H9 (cell line): ENCODE measurements around the gene LRRC41. TPM values are rescaled to one million over a fixed set of nuclear protein-coding genes. Genes with fewer than 3 reads are reported as not detected.

Experiments
- DNase-seq: peaks from one replicate; pipeline ENCODE4 v3.0.0-alpha.2; 2017
- H2AFZ ChIP-seq: one replicate; pipeline ENCODE4 v1.6.1; 2013; ENCODE audit warnings: mild to moderate bottlenecking, low read length, control low read depth, moderate library complexity
- H2AK5ac ChIP-seq: 2 replicates; pipeline ENCODE4 v1.6.1; 2013; ENCODE audit warnings: low read length, control low read depth, mixed read lengths; ENCODE audit not compliant: insufficient read length
- H2BK120ac ChIP-seq: one replicate; pipeline ENCODE4 v1.6.1; 2013; ENCODE audit warnings: low read depth, mild to moderate bottlenecking, low read length, control low read depth, inconsistent platforms; ENCODE audit not compliant: poor library complexity, severe bottlenecking
- H2BK12ac ChIP-seq: 2 replicates; pipeline ENCODE4 v1.6.1; 2013; ENCODE audit warnings: low read length, control low read depth, mixed read lengths, low read depth; ENCODE audit not compliant: insufficient read length
- H2BK15ac ChIP-seq: 2 replicates; pipeline ENCODE4 v1.6.1; 2013; ENCODE audit warnings: low read depth, low read length, control low read depth
- H2BK20ac ChIP-seq: one replicate; pipeline ENCODE4 v1.6.1; 2013; ENCODE audit warnings: low read depth, mild to moderate bottlenecking, low read length, control low read depth, inconsistent platforms; ENCODE audit not compliant: poor library complexity, severe bottlenecking
- H2BK5ac ChIP-seq: 2 replicates; pipeline ENCODE4 v1.6.1; 2013; ENCODE audit warnings: low read length, control low read depth, mixed read lengths; ENCODE audit not compliant: insufficient read length
- H3K14ac ChIP-seq: 2 replicates; pipeline ENCODE4 v1.6.1; 2013; ENCODE audit warnings: low read length, control low read depth; ENCODE audit not compliant: insufficient read depth
- H3K18ac ChIP-seq: 2 replicates; pipeline ENCODE4 v1.6.1; 2013; ENCODE audit warnings: low read depth, mild to moderate bottlenecking, mixed read lengths, low read length, control low read depth; ENCODE audit not compliant: insufficient read length
- H3K23ac ChIP-seq: 2 replicates; pipeline ENCODE4 v1.6.1; 2013; ENCODE audit warnings: low read length, control low read depth, mixed read lengths, low read depth; ENCODE audit not compliant: insufficient read length
- H3K23me2 ChIP-seq: 2 replicates; pipeline ENCODE4 v1.6.1; 2013; ENCODE audit warnings: low read depth, mild to moderate bottlenecking, mixed read lengths, low read length, control low read depth; ENCODE audit not compliant: insufficient read length, poor library complexity, severe bottlenecking
- H3K27ac ChIP-seq: 2 replicates; pipeline ENCODE4 v1.5.1; 2013; ENCODE audit warnings: low read length, control low read depth, mixed read lengths, low read depth; ENCODE audit not compliant: insufficient read length
- H3K27me3 ChIP-seq: 2 replicates; pipeline ENCODE4 v1.6.1; 2013; ENCODE audit warnings: low read length, control low read depth, inconsistent platforms; ENCODE audit not compliant: insufficient read depth
- H3K4ac ChIP-seq: 2 replicates; pipeline ENCODE4 v1.6.1; 2013; ENCODE audit warnings: low read depth, mild to moderate bottlenecking, control low read depth, inconsistent platforms, low read length, moderate library complexity
- H3K4me1 ChIP-seq: 2 replicates; pipeline ENCODE4 v1.6.1; 2013; ENCODE audit warnings: low read length, control low read depth, inconsistent platforms; ENCODE audit not compliant: insufficient read depth
- H3K4me2 ChIP-seq: 2 replicates; pipeline ENCODE4 v1.6.1; 2013; ENCODE audit warnings: low read length, control low read depth, mixed read lengths; ENCODE audit not compliant: insufficient read length, insufficient read depth
- H3K56ac ChIP-seq: 2 replicates; pipeline ENCODE4 v1.6.1; 2013; ENCODE audit warnings: low read depth, mild to moderate bottlenecking, mixed read lengths, low read length, control low read depth; ENCODE audit not compliant: insufficient read length
- H3K79me1 ChIP-seq: 2 replicates; pipeline ENCODE4 v1.6.1; 2013; ENCODE audit warnings: low read depth, mild to moderate bottlenecking, moderate library complexity, low read length, control low read depth, inconsistent platforms; ENCODE audit not compliant: insufficient read depth, poor library complexity, severe bottlenecking
- H3K79me2 ChIP-seq: 2 replicates; pipeline ENCODE4 v1.6.1; 2013; ENCODE audit warnings: low read length, control low read depth, inconsistent platforms; ENCODE audit not compliant: insufficient read depth
- H3K9ac ChIP-seq: 2 replicates; pipeline ENCODE4 v1.6.1; 2013; ENCODE audit warnings: low read length, control low read depth, mixed read lengths; ENCODE audit not compliant: insufficient read length; ENCODE audit errors: extremely low read depth
- H3K9me3 ChIP-seq: one replicate; pipeline ENCODE4 v1.6.1; 2013; ENCODE audit warnings: low read depth, low read length, inconsistent platforms; ENCODE audit not compliant: control insufficient read depth
- H3T11ph ChIP-seq: one replicate; pipeline ENCODE4 v1.6.1; 2013; ENCODE audit warnings: mild to moderate bottlenecking, low read length, control low read depth, inconsistent platforms
- H4K20me1 ChIP-seq: one replicate; pipeline ENCODE4 v1.6.1; 2013; ENCODE audit not compliant: control insufficient read depth, insufficient read length, insufficient read depth
- H4K5ac ChIP-seq: 2 replicates; pipeline ENCODE4 v1.6.1; 2013; ENCODE audit warnings: low read depth, mild to moderate bottlenecking, mixed read lengths, low read length, control low read depth; ENCODE audit not compliant: insufficient read length
- H4K8ac ChIP-seq: replicated peaks from 2 replicates; pipeline ENCODE4 v1.6.1; 2013; ENCODE audit warnings: low read length, control low read depth, mixed read lengths, low read depth; ENCODE audit not compliant: insufficient read length
- H4K91ac ChIP-seq: 2 replicates; pipeline ENCODE4 v1.6.1; 2013; ENCODE audit warnings: low read depth, mild to moderate bottlenecking, moderate library complexity, mixed read lengths, low read length, control low read depth; ENCODE audit not compliant: insufficient read length
- H3K27ac Mint-ChIP-seq, 3 experiments: 2 replicates in 2 of 3; 3 replicates in 1 of 3; pipeline ENCODE4 v1.8.0; 2020 to 2021; ENCODE audit warnings: mixed read lengths in 3 of 3, mild to moderate bottlenecking in 1 of 3, moderate library complexity in 1 of 3
- H3K27me3 Mint-ChIP-seq: 2 replicates; pipeline ENCODE4 v1.8.0; 2021; ENCODE audit warnings: low read depth, mild to moderate bottlenecking, moderate library complexity, mixed read lengths
- H3K36me3 Mint-ChIP-seq, 3 experiments: 2 replicates in 2 of 3; 3 replicates in 1 of 3; pipeline ENCODE4 v1.8.0; 2020 to 2021; ENCODE audit warnings: low read depth in 3 of 3, mixed read lengths in 3 of 3; ENCODE audit not compliant: insufficient read depth in 1 of 3
- H3K4me1 Mint-ChIP-seq, 2 experiments: 2 replicates each; pipeline ENCODE4 v1.8.0; 2020; ENCODE audit warnings: mixed read lengths in 2 of 2
- H3K4me3 Mint-ChIP-seq, 2 experiments: 2 replicates in 1 of 2; 3 replicates in 1 of 2; pipeline ENCODE4 v1.8.0; 2020 to 2021; ENCODE audit warnings: mild to moderate bottlenecking in 2 of 2, mixed read lengths in 2 of 2, moderate library complexity in 1 of 2
- H3K9me3 Mint-ChIP-seq, 2 experiments: 2 replicates in 1 of 2; 3 replicates in 1 of 2; pipeline ENCODE4 v1.8.0; 2020; ENCODE audit warnings: mild to moderate bottlenecking in 2 of 2, mixed read lengths in 2 of 2, moderate library complexity in 1 of 2
- CTCF ChIP-seq: fragments of 200-600 bp; sonication (generic); conservative IDR thresholded peaks from 3 replicates; pipeline ENCODE4 v1.8.0; 2021; ENCODE audit warnings: antibody characterized with exemption, mild to moderate bottlenecking
- WGBS: extraction: QIAGEN DNeasy Blood & Tissue Kit; methylation state at CpG from one replicate; pipeline ENCODE4 v1.1.7; 2013; ENCODE audit warnings: missing lambda C conversion rate, low lambda C conversion rate, mixed read lengths; ENCODE audit not compliant: insufficient read length; ENCODE audit errors: extremely low coverage; 5-methylcytosine and 5-hydroxymethylcytosine counted together
- total RNA-seq: library from RNA; stranded (reverse); gene quantifications from 2 replicates; pipeline ENCODE4 v1.2.1, GENCODE V29; 2021

The LRRC41 gene
- total RNA-seq, 1 experiment from 2014 or later, result 62.6 TPM

GRCh38 chr1:46274225-46275029 is 29.0 kb downstream of the LRRC41 start:
- no peaks in the 10 kb centered on the region for H3K79me2 ChIP-seq
- no peak overlapping the region for H4K5ac ChIP-seq
- H4K20me1 ChIP-seq, result no peaks in the 10 kb centered on the region
- no peaks in the 10 kb centered on the region for H3K79me1 ChIP-seq
- TF ChIP-seq CTCF, result no peak
- no peaks in the 10 kb centered on the region for H3K27me3 ChIP-seq
- no peak overlapping the region for H2BK15ac ChIP-seq
- no peak overlapping the region for H3K23ac ChIP-seq
- no peaks in the 10 kb centered on the region for H3K27me3 Mint-ChIP-seq
- H3K14ac ChIP-seq, result no peak overlapping the region
- no CpG with 5 or more reads among the region's 6 CpGs for WGBS
- H3K9me3 Mint-ChIP-seq, result no peaks in the 10 kb centered on the region
- no peak overlapping the region for H3K4ac ChIP-seq
- H3K27ac ChIP-seq, result no peak overlapping the region
- H3K18ac ChIP-seq, result no peak overlapping the region
- no peaks in the 10 kb centered on the region for H3K9me3 ChIP-seq
- no peak overlapping the region for H2BK5ac ChIP-seq
- no peak overlapping the region for H4K91ac ChIP-seq
- no peak overlapping the region for H2BK20ac ChIP-seq
- no peaks in the 10 kb centered on the region for H3K4me1 Mint-ChIP-seq
- no peak overlapping the region for H2BK12ac ChIP-seq
- H3K4me2 ChIP-seq, result no peak overlapping the region
- no peaks in the 10 kb centered on the region for H3K23me2 ChIP-seq
- H3T11ph ChIP-seq, result no peak overlapping the region
- DNase-seq, result no peak
- no peaks in the 10 kb centered on the region for H3K4me1 ChIP-seq
- H3K56ac ChIP-seq, result no peak overlapping the region
- no peak overlapping the region for H2AFZ ChIP-seq
- H3K27ac Mint-ChIP-seq, result peak overlapping the region in 1 of 3 experiments; percentile 23; a peak in 1 of 7 replicates
- no peak overlapping the region for H3K4me3 Mint-ChIP-seq
- H3K36me3 Mint-ChIP-seq, result peaks cover 48 to 96% (median 84%) of the 10 kb centered on the region in 3 experiments; a peak in 6 of 7 replicates
- H2BK120ac ChIP-seq, result no peak overlapping the region
- no peak overlapping the region for H3K9ac ChIP-seq
- H4K8ac ChIP-seq, result no peak overlapping the region
- no peak overlapping the region for H2AK5ac ChIP-seq
